ENCODE data around the gene ADRA2C. TPM values are rescaled to one million over a fixed set of nuclear protein-coding genes. Genes with fewer than 3 reads are reported as not detected.
A peak's percentile ranks its signal among the peaks of the same experiment; 100 is the strongest.

Gene ADRA2C
- total RNA-seq, 3 donors from 2014 or later, result 1.6 to 6.9 (median 3.5) TPM

- Histone ChIP-seq H3K4me3 (no peak overlapping the region), H3K9me3 (no peaks in the 10 kb centered on the region), H3K36me3 (no peaks in the 10 kb centered on the region), H3K27ac (no peak overlapping the region), H3K27me3 (peaks cover 0 to 54% of the 10 kb centered on the region in 2 donors), H3K4me1 (no peaks in the 10 kb centered on the region)
- no peak for DNase-seq (ENCODE audit: low spot score in 2 of 2)
- intact Hi-C loops (cut with DNase I; ENCODE audit: low total_unique reads), result no loop called here
- TF ChIP-seq POLR2A (IDR thresholded peaks at IDR 0.05) (no peak), CTCF (IDR thresholded peaks at IDR 0.05) (no peak), POLR2AphosphoS5 (IDR thresholded peaks at IDR 0.05) (no peak)
Measured at GRCh38 chr4:3772632-3773031, 6.4 kb downstream of the ADRA2C start.

GRCh38 chr4:3773552-3774001 is 7.4 kb downstream of the ADRA2C start:
- Histone ChIP-seq H3K27me3 (peaks cover 0 to 45% of the 10 kb centered on the region in 2 donors), H3K36me3 (no peaks in the 10 kb centered on the region), H3K4me1 (no peaks in the 10 kb centered on the region), H3K27ac (no peak overlapping the region), H3K9me3 (peaks cover 0 to 6% of the 10 kb centered on the region in 2 donors), H3K4me3 (no peak overlapping the region)
- peak in 1 of 2 donors; percentile 23 for DNase-seq (ENCODE audit: low spot score in 2 of 2)
- intact Hi-C loops (cut with DNase I; ENCODE audit: low total_unique reads), result no loop called here
- TF ChIP-seq POLR2A (IDR thresholded peaks at IDR 0.05) (no peak), POLR2AphosphoS5 (IDR thresholded peaks at IDR 0.05) (no peak), CTCF (IDR thresholded peaks at IDR 0.05) (no peak)

DNA sequence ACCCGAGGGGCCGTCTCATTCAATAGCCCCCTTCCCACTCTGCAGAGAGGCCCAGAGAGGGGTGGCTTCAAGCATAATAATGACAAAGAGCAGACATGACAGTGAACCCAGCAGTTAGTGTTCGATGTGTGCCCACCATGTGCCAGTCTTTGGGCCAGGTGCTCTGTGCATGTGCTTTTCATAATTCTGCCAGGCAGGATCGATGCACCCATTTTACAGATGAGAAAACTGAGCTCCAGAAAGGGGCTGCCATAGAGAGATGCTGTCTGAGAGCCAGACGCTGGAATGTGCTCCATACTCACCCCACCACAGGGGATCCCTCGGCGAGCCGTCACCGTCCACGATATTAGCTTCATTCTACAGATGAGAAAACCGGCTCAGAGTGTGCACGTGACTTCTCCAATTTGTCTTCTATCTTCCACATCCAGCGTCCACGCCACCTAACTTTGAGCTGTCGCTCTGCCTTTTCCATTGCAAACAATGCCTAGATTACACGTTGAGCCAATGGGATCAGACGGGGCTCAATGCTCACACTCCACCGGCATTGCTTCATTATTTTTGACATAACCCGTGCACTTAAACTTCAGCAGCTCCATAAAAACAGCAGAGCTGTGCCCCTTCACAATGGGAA is 8.2 kb downstream of the ADRA2C start:
- H3K27me3 ChIP-seq, result peaks cover 0 to 37% of the 10 kb centered on the region in 2 donors
- no peak overlapping the region for H3K27ac ChIP-seq
- H3K4me1 ChIP-seq, result no peaks in the 10 kb centered on the region
- H3K36me3 ChIP-seq, result no peaks in the 10 kb centered on the region
- no peak overlapping the region for H3K4me3 ChIP-seq
- DNase-seq (ENCODE audit: low spot score in 2 of 2), result no peak
- peaks cover 0 to 13% of the 10 kb centered on the region in 2 donors for H3K9me3 ChIP-seq
- TF ChIP-seq CTCF (IDR thresholded peaks at IDR 0.05) (no peak), POLR2A (IDR thresholded peaks at IDR 0.05) (no peak), POLR2AphosphoS5 (IDR thresholded peaks at IDR 0.05) (no peak)
- intact Hi-C loops (cut with DNase I; ENCODE audit: low total_unique reads), result no loop called here

GRCh38 chr4:3775005-3775404 is 8.8 kb downstream of the ADRA2C start:
- H3K4me3 ChIP-seq, result no peak overlapping the region
- TF ChIP-seq POLR2A (IDR thresholded peaks at IDR 0.05) (no peak), CTCF (IDR thresholded peaks at IDR 0.05) (no peak), POLR2AphosphoS5 (IDR thresholded peaks at IDR 0.05) (no peak)
- H3K27me3 ChIP-seq, result peaks cover 0 to 31% of the 10 kb centered on the region in 2 donors
- H3K36me3 ChIP-seq, result no peaks in the 10 kb centered on the region
- no peak overlapping the region for H3K27ac ChIP-seq
- no peaks in the 10 kb centered on the region for H3K4me1 ChIP-seq
- intact Hi-C loops (cut with DNase I; ENCODE audit: low total_unique reads), result no loop called here
- peaks cover 0 to 13% of the 10 kb centered on the region in 2 donors for H3K9me3 ChIP-seq
- no peak for DNase-seq (ENCODE audit: low spot score in 2 of 2)

DNA sequence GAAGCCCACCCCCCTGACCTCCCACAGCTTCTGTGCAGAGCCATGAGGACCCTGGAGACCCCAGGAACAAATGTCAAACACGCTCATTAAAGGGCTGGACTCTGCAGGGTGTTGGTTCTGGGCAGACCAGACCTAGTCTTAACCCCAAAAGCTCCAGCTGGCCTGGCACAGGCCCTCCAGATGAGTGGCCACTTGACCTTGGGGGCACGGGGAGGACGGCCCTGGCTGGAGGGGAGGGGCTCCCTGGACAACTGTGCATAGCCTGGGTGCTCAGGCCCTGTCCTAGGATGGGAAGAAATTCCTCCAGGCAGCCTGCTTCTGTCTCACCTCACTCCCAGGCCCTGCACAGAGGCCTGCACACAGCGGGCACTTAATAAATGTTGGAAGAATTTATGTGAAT is 9.4 kb downstream of the ADRA2C start:
- no peak for DNase-seq (ENCODE audit: low spot score in 2 of 2)
- Histone ChIP-seq H3K27me3 (peaks cover 0 to 31% of the 10 kb centered on the region in 2 donors), H3K4me3 (no peak overlapping the region), H3K9me3 (peaks cover 0 to 16% of the 10 kb centered on the region in 2 donors), H3K27ac (no peak overlapping the region), H3K36me3 (no peaks in the 10 kb centered on the region), H3K4me1 (no peaks in the 10 kb centered on the region)
- no peak for TF ChIP-seq POLR2AphosphoS5 (IDR thresholded peaks at IDR 0.05)
- TF ChIP-seq POLR2A (IDR thresholded peaks at IDR 0.05), result no peak
- TF ChIP-seq CTCF (IDR thresholded peaks at IDR 0.05), result no peak
- intact Hi-C loops (cut with DNase I; ENCODE audit: low total_unique reads), result no loop called here
